ENCODE measurements around the gene VPS11.
"Not testable (repeated sequence)": the region's sequence is repeated elsewhere in the genome, so short reads cannot be mapped to it uniquely, and the experiment has no call there.

The VPS11 gene

GRCh38 chr11:119048644-119049043 lies 19.0 kb upstream of the VPS11 start:
- Mint-ChIP-seq H3K36me3 (ENCODE audit: low read depth) (peaks cover 95% of the 10 kb centered on the region), H3K27ac (peak overlapping the region; percentile 9)
- intact Hi-C loops (cut with micrococcal nuclease), result no loop called here

DNA sequence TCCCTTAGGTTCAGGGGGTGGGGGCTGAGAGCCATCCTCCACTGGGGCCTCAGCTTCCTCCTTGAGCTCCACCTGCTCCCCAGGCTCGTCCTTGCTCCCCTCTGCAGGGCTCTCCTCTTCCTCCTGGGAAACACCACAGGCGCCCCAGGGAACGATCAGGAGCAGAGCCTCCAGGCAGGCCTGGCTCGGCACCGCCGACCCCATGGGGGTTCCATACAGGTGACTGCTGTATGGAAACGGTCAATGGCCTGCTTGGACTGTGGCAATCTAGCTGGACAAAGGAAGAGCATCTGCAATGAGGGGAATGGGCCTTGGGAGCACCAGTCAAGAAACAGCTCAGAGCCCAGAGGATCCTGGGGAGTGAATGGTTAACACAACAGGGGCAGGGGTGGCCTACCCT lies 18.5 kb upstream of the VPS11 start:
- no peaks in the 10 kb centered on the region for H3K9me3 Mint-ChIP-seq
- H3K27ac Mint-ChIP-seq, result peak overlapping the region; percentile 9
- no peak overlapping the region for H3K4me3 Mint-ChIP-seq
- H3K27me3 Mint-ChIP-seq, result no peaks in the 10 kb centered on the region
- H3K36me3 Mint-ChIP-seq (ENCODE audit: low read depth), result peaks cover 98% of the 10 kb centered on the region
- intact Hi-C loops (cut with micrococcal nuclease), result no loop called here
- H3K4me1 Mint-ChIP-seq (ENCODE audit: low read depth), result peaks cover 12% of the 10 kb centered on the region

More at GRCh38 chr11:119048644-119049043, 19.0 kb upstream of the VPS11 start:
- no peaks in the 10 kb centered on the region for H3K9me3 Mint-ChIP-seq
- H3K27me3 Mint-ChIP-seq, result no peaks in the 10 kb centered on the region
- H3K4me3 Mint-ChIP-seq, result no peak overlapping the region
- peaks cover 8% of the 10 kb centered on the region for H3K4me1 Mint-ChIP-seq (ENCODE audit: low read depth)

GRCh38 chr11:119051440-119052162 lies 16.0 kb upstream of the VPS11 start:
- no peak overlapping the region for H3K4me3 Mint-ChIP-seq
- no peaks in the 10 kb centered on the region for H3K9me3 Mint-ChIP-seq
- intact Hi-C loops (cut with micrococcal nuclease), result no loop called here
- H3K36me3 Mint-ChIP-seq (ENCODE audit: low read depth), result peaks cover 96% of the 10 kb centered on the region
- no peak overlapping the region for H3K27ac Mint-ChIP-seq
- no peaks in the 10 kb centered on the region for H3K27me3 Mint-ChIP-seq
- peaks cover 35% of the 10 kb centered on the region for H3K4me1 Mint-ChIP-seq (ENCODE audit: low read depth)

DNA sequence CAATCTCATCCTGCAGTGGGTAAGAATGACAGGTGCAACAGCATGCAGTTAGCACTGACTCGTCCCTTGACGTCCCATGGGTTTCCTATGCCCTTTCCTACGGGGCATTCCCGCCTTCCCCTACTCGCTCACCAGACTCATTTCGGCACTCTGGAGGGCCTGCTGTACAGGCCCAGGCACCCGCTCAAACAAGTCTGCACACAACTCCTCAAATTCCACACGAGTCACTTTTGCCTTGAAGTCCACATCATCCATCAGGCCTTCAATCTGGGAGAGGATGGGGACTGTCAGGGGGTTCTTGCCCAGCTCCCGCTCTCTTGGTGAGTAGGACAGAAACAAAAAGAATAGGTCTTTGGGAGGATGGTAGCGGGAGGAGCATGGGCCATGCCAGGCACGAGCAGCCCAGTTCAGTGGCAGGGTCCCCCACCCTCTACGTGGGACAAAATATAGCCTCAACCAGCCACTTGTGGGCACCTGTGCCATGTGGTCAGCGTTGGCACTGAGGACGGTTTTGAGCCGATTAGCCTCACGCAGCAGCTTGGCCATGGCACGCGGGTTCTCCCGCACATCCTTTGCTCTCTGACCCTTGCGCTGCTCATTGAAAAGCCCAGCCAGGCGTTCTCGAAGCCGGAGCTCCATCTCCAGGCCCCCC lies 15.3 kb upstream of the VPS11 start:
- Mint-ChIP-seq H3K9me3 (no peaks in the 10 kb centered on the region), H3K27me3 (no peaks in the 10 kb centered on the region), H3K36me3 (ENCODE audit: low read depth) (peaks cover 96% of the 10 kb centered on the region), H3K4me1 (ENCODE audit: low read depth) (peaks cover 35% of the 10 kb centered on the region), H3K27ac (no peak overlapping the region), H3K4me3 (no peak overlapping the region)
- intact Hi-C loops (cut with micrococcal nuclease), result no loop called here

DNA sequence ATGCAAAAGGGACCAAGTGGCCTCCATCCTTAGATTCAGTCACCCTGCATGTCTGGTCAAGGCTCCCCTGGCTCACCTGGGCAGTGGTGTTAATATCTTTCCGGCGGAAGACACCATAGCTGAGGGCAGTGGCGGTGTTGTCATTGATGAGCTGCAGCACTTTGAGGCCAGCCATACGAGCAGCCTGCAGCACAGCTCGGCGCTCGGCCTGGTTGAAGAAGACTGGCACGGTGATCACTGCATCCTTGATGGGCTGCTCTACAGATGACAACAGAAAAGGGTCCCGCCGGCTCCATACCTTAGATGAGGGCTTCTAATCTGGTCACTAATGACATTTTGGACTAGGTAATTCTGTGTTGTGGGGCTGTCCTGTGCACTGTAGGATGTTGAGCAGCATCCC lies 13.2 kb upstream of the VPS11 start:
- H3K36me3 Mint-ChIP-seq (ENCODE audit: low read depth), result peaks cover 79% of the 10 kb centered on the region
- H3K27ac Mint-ChIP-seq, result no peak overlapping the region
- no peak overlapping the region for H3K4me3 Mint-ChIP-seq
- H3K9me3 Mint-ChIP-seq, result no peaks in the 10 kb centered on the region
- H3K27me3 Mint-ChIP-seq, result no peaks in the 10 kb centered on the region
- intact Hi-C loops (cut with micrococcal nuclease), result no loop called here
- peaks cover 47% of the 10 kb centered on the region for H3K4me1 Mint-ChIP-seq (ENCODE audit: low read depth)

DNA sequence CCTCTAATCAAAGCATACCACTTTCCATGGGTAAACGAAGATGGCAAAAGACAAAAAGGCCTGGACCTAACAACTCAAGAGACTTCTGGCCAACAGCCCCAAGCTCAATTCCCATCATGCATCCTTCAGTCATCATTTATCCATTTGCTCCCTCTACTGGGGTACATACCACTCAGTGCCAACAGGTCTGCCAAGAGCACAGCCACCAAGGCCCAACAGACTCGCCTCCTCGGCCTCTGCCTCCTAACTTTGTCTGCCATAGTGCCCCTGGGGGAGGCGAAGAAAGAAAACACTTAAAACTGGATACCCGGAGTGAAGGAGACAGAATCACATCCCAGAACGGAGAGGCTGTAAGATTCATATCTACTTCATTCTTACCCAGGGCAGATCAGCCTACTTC lies 11.7 kb upstream of the VPS11 start:
- intact Hi-C loops (cut with micrococcal nuclease), result loop anchor here (2.0 kb wide), 1 partner anchor 59 kb away; no protein-coding TSS in a partner anchor
- Mint-ChIP-seq H3K4me1 (ENCODE audit: low read depth) (peaks cover 50% of the 10 kb centered on the region), H3K9me3 (no peaks in the 10 kb centered on the region), H3K27me3 (no peaks in the 10 kb centered on the region), H3K4me3 (peak overlapping the region; percentile 90), H3K36me3 (ENCODE audit: low read depth) (peaks cover 71% of the 10 kb centered on the region), H3K27ac (peak overlapping the region; percentile 89)

DNA sequence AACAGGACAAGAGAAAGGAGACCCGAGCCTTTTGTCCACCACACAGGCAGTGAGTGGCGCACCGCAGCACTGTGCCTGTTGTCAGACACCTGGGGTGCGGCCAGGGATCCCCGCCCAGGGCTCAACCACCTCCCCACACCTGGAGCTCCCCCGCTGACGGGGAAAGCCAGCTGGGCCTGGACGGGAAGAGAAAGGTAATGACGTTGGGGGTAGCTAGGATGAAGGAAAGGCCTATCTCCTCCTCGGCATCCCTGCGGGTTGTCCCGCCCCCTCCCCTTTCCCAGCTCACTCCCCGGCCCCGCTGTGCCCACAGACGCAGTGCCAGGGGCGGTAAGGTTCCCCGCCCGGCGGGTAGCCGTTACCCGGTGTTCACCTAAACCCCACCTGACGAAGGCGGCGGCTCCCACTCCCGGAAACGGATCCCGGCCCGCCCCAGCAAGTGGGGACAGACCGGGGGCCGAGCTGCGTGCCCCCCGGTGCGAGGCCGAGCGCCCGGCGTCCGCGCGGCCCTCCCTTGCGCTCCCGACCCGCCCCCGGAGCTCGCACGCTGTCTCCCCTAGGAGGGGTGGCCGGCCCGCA lies 11.1 kb upstream of the VPS11 start:
- no peaks in the 10 kb centered on the region for H3K9me3 Mint-ChIP-seq
- intact Hi-C loops (cut with micrococcal nuclease), result loop anchor here (2.0 kb wide), 1 partner anchor 60 kb away; no protein-coding TSS in a partner anchor
- peak overlapping the region; percentile 89 for H3K27ac Mint-ChIP-seq
- H3K4me3 Mint-ChIP-seq, result peak overlapping the region; percentile 90
- H3K36me3 Mint-ChIP-seq (ENCODE audit: low read depth), result peaks cover 70% of the 10 kb centered on the region
- H3K27me3 Mint-ChIP-seq, result no peaks in the 10 kb centered on the region
- peaks cover 50% of the 10 kb centered on the region for H3K4me1 Mint-ChIP-seq (ENCODE audit: low read depth)

DNA sequence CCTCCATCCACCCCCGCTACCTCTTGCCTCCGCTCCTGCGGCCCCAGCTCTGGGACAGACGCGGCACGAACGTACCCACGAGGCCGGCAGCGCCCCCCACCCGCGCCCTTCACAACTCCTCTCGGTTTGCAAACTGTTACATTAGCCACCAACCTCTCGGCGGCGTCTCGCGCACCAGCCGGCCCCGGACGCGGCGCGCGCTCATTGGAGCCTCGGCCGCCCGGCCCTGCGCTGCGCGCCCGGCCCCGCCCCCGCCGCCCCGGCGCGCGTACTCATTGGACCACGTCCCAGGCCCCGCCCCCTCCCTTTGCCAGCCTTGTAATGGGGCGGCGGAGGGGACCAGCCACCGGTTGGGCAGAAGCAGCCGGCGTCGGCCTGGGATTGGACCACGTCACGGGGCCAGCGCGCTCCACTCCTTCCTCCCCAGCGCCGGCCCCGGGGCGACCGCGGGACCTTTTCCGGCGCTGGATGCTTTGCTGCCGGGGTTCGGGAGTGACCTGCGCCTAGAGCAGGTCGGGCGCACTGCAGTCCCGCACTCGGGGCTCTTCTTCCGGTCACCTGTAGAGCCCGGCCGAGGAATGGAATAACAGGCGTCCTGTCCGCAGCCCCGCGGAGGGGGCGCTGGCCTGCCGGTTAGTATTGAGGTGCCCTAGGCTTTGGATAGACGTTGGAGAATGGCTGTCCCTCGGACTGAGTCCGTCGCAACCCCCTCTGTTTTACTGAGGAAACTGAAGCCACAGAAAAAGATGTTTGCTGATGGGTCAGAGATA lies 10.4 kb upstream of the VPS11 start, which contains the start of gene HYOU1:
HYOU1 (minus strand) TSS at position 206 of the 770 bp plus-strand sequence. CDS start 1,045 bp downstream, outside the sequence.
- intact Hi-C loops (cut with micrococcal nuclease), result loop anchor here (1.0 to 2.0 kb wide), 4 partner anchors 10 to 60 kb away; partner anchors contain the start of genes HMBS and VPS11
- Mint-ChIP-seq H3K4me1 (ENCODE audit: low read depth) (peaks cover 50% of the 10 kb centered on the region), H3K9me3 (no peaks in the 10 kb centered on the region), H3K36me3 (ENCODE audit: low read depth) (peaks cover 70% of the 10 kb centered on the region), H3K27me3 (no peaks in the 10 kb centered on the region), H3K27ac (peak within 1 kb of the TSS; percentile 89), H3K4me3 (peak within 1 kb of the TSS; percentile 94)

GRCh38 chr11:119059128-119059527 lies 8.5 kb upstream of the VPS11 start:
- H3K9me3 Mint-ChIP-seq; intact Hi-C loops (cut with micrococcal nuclease); H3K27ac Mint-ChIP-seq; H3K27me3 Mint-ChIP-seq; H3K4me3 Mint-ChIP-seq: not testable (repeated sequence)
- peaks cover 37% of the 10 kb centered on the region for H3K4me1 Mint-ChIP-seq (ENCODE audit: low read depth)
- H3K36me3 Mint-ChIP-seq (ENCODE audit: low read depth), result peaks cover 57% of the 10 kb centered on the region

- no peaks in the 10 kb centered on the region for H3K27me3 Mint-ChIP-seq
- H3K4me3 Mint-ChIP-seq, result no peak overlapping the region
- peaks cover 28% of the 10 kb centered on the region for H3K4me1 Mint-ChIP-seq (ENCODE audit: low read depth)
- intact Hi-C loops (cut with micrococcal nuclease), result no loop called here
- H3K9me3 Mint-ChIP-seq, result no peaks in the 10 kb centered on the region
- peaks cover 39% of the 10 kb centered on the region for H3K36me3 Mint-ChIP-seq (ENCODE audit: low read depth)
- H3K27ac Mint-ChIP-seq, result no peak overlapping the region
Observed at GRCh38 chr11:119061256-119061655, 6.4 kb upstream of the VPS11 start.

DNA sequence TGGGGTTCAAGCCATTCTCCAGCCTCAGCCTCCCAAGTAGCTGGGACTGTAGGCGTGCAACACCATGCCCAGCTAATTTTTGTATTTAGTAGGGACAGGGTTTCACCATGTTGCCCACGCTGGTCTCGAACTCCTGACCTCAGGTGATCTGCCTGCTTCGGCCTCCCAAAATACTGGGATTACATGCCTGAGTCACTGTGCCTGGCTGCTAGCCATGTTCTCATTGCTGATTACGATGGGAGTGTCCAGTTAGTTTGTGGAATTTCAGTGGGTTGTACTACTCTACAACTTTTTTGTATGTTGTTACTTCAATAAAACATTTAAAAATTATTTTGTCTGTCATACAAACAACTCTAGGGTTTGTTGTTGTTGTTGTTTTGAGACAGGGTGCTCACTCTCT lies 4.8 kb upstream of the VPS11 start:
- H3K27me3 Mint-ChIP-seq, result no peaks in the 10 kb centered on the region
- no peaks in the 10 kb centered on the region for H3K9me3 Mint-ChIP-seq
- no peak overlapping the region for H3K4me3 Mint-ChIP-seq
- H3K4me1 Mint-ChIP-seq (ENCODE audit: low read depth), result peaks cover 30% of the 10 kb centered on the region
- intact Hi-C loops (cut with micrococcal nuclease), result no loop called here
- no peak overlapping the region for H3K27ac Mint-ChIP-seq
- peaks cover 31% of the 10 kb centered on the region for H3K36me3 Mint-ChIP-seq (ENCODE audit: low read depth)

- Mint-ChIP-seq H3K36me3 (ENCODE audit: low read depth) (peaks cover 42% of the 10 kb centered on the region), H3K9me3 (no peaks in the 10 kb centered on the region), H3K4me1 (ENCODE audit: low read depth) (peaks cover 30% of the 10 kb centered on the region), H3K27me3 (no peaks in the 10 kb centered on the region), H3K27ac (no peak overlapping the region), H3K4me3 (no peak overlapping the region)
- intact Hi-C loops (cut with micrococcal nuclease), result no loop called here
Observed at GRCh38 chr11:119065369-119065768, 2.2 kb upstream of the VPS11 start.

GRCh38 chr11:119077839-119078238 lies 10.2 kb downstream of the VPS11 start:
- Mint-ChIP-seq H3K4me1 (ENCODE audit: low read depth) (peaks cover 25% of the 10 kb centered on the region), H3K4me3 (no peak overlapping the region), H3K27ac (no peak overlapping the region), H3K36me3 (ENCODE audit: low read depth) (peaks cover 100% of the 10 kb centered on the region), H3K9me3 (no peaks in the 10 kb centered on the region), H3K27me3 (no peaks in the 10 kb centered on the region)
- intact Hi-C loops (cut with micrococcal nuclease), result no loop called here
